HCT116 (cell line): ENCODE results near the gene NHERF2. TPM values are rescaled to one million over a fixed set of nuclear protein-coding genes. Genes with fewer than 3 reads are reported as not detected.

Experiments used
- ATAC-seq: fragments of 200-7000 bp; cut with Tn5 transposase; 2 replicates; pipeline ENCODE4 v1.9.1; 2020; ENCODE audit warnings: mild to moderate bottlenecking, moderate library complexity
- BruUV-seq: library from RNA; stranded (reverse); fragments of 400-500 nt; replicated peaks from 2 replicates; lab custom pipeline; 2021; lab: Mats Ljungman, UMichigan
- CTCF ChIA-PET: fragments of 300-600 bp; sonication (Branson Sonifier 250); formaldehyde crosslinking; loops from one replicate; lab custom pipeline; 2021; ENCODE audit warnings: antibody characterized with exemption; lab: Charles Lee
- POLR2A ChIA-PET: fragments of 300-600, 350-600 bp; sonication (Branson Sonifier 250); formaldehyde crosslinking; loops from one replicate; lab custom pipeline; 2021; ENCODE audit warnings: antibody characterized with exemption; lab: Charles Lee
- RAD21 ChIA-PET, 2 experiments: fragments of 300-600 bp; sonication (Branson Sonifier 250); formaldehyde crosslinking; loops; one replicate each; lab custom pipeline; 2023; ENCODE audit warnings: low total read pairs in 2 of 2; ENCODE audit not compliant: uncharacterized antibody in 2 of 2, unreplicated experiment in 2 of 2, low non-redundant PET in 1 of 2; lab: Charles Lee
- DNase-seq: peaks from one replicate; pipeline ENCODE4 v3.0.0-alpha.2; 2010; ENCODE audit warnings: low read depth, low spot score
- H2AFZ ChIP-seq: fragments of 200-600 bp; shearing (Covaris generic), sonication (generic); 2 replicates; pipeline ENCODE4 v1.6.1; 2017; ENCODE audit warnings: low read depth, mixed run types, mixed read lengths, antibody characterized with exemption, low read length; ENCODE audit not compliant: poor library complexity, severe bottlenecking
- H3K27ac ChIP-seq: 2 replicates; pipeline ENCODE4 v1.5.1; 2012; ENCODE audit warnings: low read depth, low read length
- H3K27me3 ChIP-seq: fragments of 200-600 bp; sonication (generic); 2 replicates; pipeline ENCODE4 v1.6.1; 2016; ENCODE audit warnings: mixed run types, low read length, mixed read lengths; ENCODE audit not compliant: insufficient read depth
- H3K36me3 ChIP-seq, 2 experiments: fragments of 200-500 bp in 1 of 2; fragments of 200-600 bp in 1 of 2; sonication (Bioruptor generic) in 1 of 2; sonication (generic) in 1 of 2; 2 replicates each; pipeline versions ENCODE4 v1.5.1 to v1.6.1; 2014 to 2016; ENCODE audit warnings: low read length in 2 of 2, inconsistent platforms in 1 of 2, mixed read lengths in 1 of 2, mixed run types in 1 of 2; ENCODE audit not compliant: insufficient read depth in 2 of 2, control insufficient read depth in 1 of 2
- H3K4me1 ChIP-seq, 2 experiments: fragments of 200-600 bp in 1 of 2; sonication (generic) in 1 of 2; 2 replicates each; pipeline versions ENCODE4 v1.5.1 to v1.6.1; 2012 to 2017; ENCODE audit warnings: low read length in 2 of 2, inconsistent platforms in 1 of 2, mild to moderate bottlenecking in 1 of 2, mixed read lengths in 1 of 2, mixed run types in 1 of 2, moderate library complexity in 1 of 2; ENCODE audit not compliant: insufficient read depth in 2 of 2, control insufficient read depth in 1 of 2
- H3K4me2 ChIP-seq: fragments of 200-600 bp; sonication (generic); 2 replicates; pipeline ENCODE4 v1.6.1; 2017; ENCODE audit warnings: mixed run types, low read length, mixed read lengths
- H3K4me3 ChIP-seq, 2 experiments: fragments of 200-600 bp in 1 of 2; sonication (generic) in 1 of 2; replicated peaks in 1 of 2; 2 replicates each; pipeline ENCODE4 v1.5.1; 2011 to 2016; ENCODE audit warnings: low read length in 2 of 2, control low read depth in 1 of 2, low read depth in 1 of 2, mild to moderate bottlenecking in 1 of 2, mixed read lengths in 1 of 2, mixed run types in 1 of 2
- H3K79me2 ChIP-seq: fragments of 200-600 bp; sonication (generic); 2 replicates; pipeline ENCODE4 v1.6.1; 2017; ENCODE audit warnings: mild to moderate bottlenecking, mixed run types, low read length, moderate library complexity, mixed read lengths; ENCODE audit not compliant: insufficient read depth
- H3K9ac ChIP-seq: fragments of 200-600 bp; sonication (generic); 2 replicates; pipeline ENCODE4 v1.6.1; 2016; ENCODE audit warnings: low read length, mixed read lengths
- H3K9me2 ChIP-seq: fragments of 200-600 bp; sonication (generic), shearing (Covaris generic); 2 replicates; pipeline ENCODE4 v1.6.1; 2017; ENCODE audit warnings: mixed run types, mild to moderate bottlenecking, moderate library complexity; ENCODE audit not compliant: insufficient read depth
- H3K9me3 ChIP-seq, 2 experiments: fragments of 200-500 bp in 1 of 2; fragments of 200-600 bp in 1 of 2; sonication (Bioruptor generic) in 1 of 2; sonication (generic) in 1 of 2; 2 replicates each; pipeline ENCODE4 v1.6.1; 2014 to 2017; ENCODE audit warnings: low read length in 2 of 2, mixed read lengths in 2 of 2, inconsistent platforms in 1 of 2, low read depth in 1 of 2, mild to moderate bottlenecking in 1 of 2, mixed run types in 1 of 2, moderate library complexity in 1 of 2; ENCODE audit not compliant: control insufficient read depth in 1 of 2, insufficient read depth in 1 of 2
- H4K20me1 ChIP-seq: fragments of 200-600 bp; sonication (generic), shearing (Covaris generic); 2 replicates; pipeline ENCODE4 v1.6.1; 2017; ENCODE audit warnings: mixed run types, mild to moderate bottlenecking, moderate library complexity; ENCODE audit not compliant: insufficient read depth
- ATF3 ChIP-seq: IDR thresholded peaks from 2 replicates; pipeline ENCODE4 v1.6.1; 2012
- CEBPB ChIP-seq: IDR thresholded peaks from 2 replicates; pipeline ENCODE4 v1.6.1; 2012; ENCODE audit warnings: low read depth
- ELF1 ChIP-seq: IDR thresholded peaks from 2 replicates; pipeline ENCODE4 v1.6.1; 2012; ENCODE audit warnings: low read depth, borderline replicate concordance
- FOSL1 ChIP-seq: IDR thresholded peaks from 2 replicates; pipeline ENCODE4 v1.6.1; 2012; ENCODE audit warnings: low read depth
- MAX ChIP-seq: IDR thresholded peaks from 2 replicates; pipeline ENCODE4 v1.6.1; 2012
- POLR2A ChIP-seq: IDR thresholded peaks from 2 replicates; pipeline ENCODE4 v1.7.0; 2011; ENCODE audit warnings: borderline replicate concordance; ENCODE audit not compliant: insufficient read depth, insufficient read length; ENCODE audit errors: extremely low read depth
- RAD21 ChIP-seq: IDR thresholded peaks from 2 replicates; pipeline ENCODE4 v1.6.1; 2012; ENCODE audit warnings: low read depth, mild to moderate bottlenecking
- SIN3A ChIP-seq: IDR thresholded peaks from 2 replicates; pipeline ENCODE4 v1.6.1; 2012; ENCODE audit warnings: low read depth
- SP1 ChIP-seq: IDR thresholded peaks from 2 replicates; pipeline ENCODE4 v1.6.1; 2012; ENCODE audit warnings: low read depth
- SRF ChIP-seq: IDR thresholded peaks from 2 replicates; pipeline ENCODE4 v1.6.1; 2012; ENCODE audit warnings: low read depth
- TCF7L2 ChIP-seq: IDR thresholded peaks from 2 replicates; pipeline ENCODE4 v1.7.0; 2011; ENCODE audit warnings: borderline replicate concordance, inconsistent platforms; ENCODE audit not compliant: insufficient read depth, insufficient read length; ENCODE audit errors: extremely low read depth
- ZFX ChIP-seq: fragments of 450-650 bp; IDR thresholded peaks from 2 replicates; pipeline ENCODE4 v1.6.1; 2017
- ZNF274 ChIP-seq: fragments of 200-500 bp; sonication (Bioruptor generic); IDR thresholded peaks from 2 replicates; pipeline ENCODE4 v1.6.1; 2014; ENCODE audit warnings: mild to moderate bottlenecking, low read depth, low read length, inconsistent platforms
- intact Hi-C: fragments of 100-400 bp; cut with micrococcal nuclease; formaldehyde crosslinking; loops from 2 replicates; pipeline ENCODE4 v1.10.0; 2022
- total RNA-seq: library from RNA; stranded (reverse); gene quantifications from one replicate; pipeline ENCODE4 v1.2.1, GENCODE V29; 2021; ENCODE audit not compliant: unreplicated experiment

NHERF2 gene
- total RNA-seq, 1 experiment from 2014 or later, result 58.4 TPM

- ATAC-seq (no peak; the same call in 1 of the 2 replicates), DNase-seq (no peak)
- H3K9me3 ChIP-seq, result no peaks in the 10 kb centered on the region
- no peaks in the 10 kb centered on the region for H4K20me1 ChIP-seq
- H3K9ac ChIP-seq, result peak overlapping the region; percentile 77
- peak overlapping the region; percentile 71 for H3K27ac ChIP-seq
- H2AFZ ChIP-seq, result no peak overlapping the region
- peak overlapping the region; percentile 64 to 88 for H3K4me3 ChIP-seq
- H3K4me1 ChIP-seq, result peaks cover 8 to 40% of the 10 kb centered on the region in 2 experiments; a peak in 3 of 4 replicates
- intact Hi-C loops, result loop anchor here (5.0 kb wide), 1 partner anchor 95 kb away; no protein-coding TSS in a partner anchor
- TF ChIP-seq POLR2A (no peak), MAX (no peak), ZFX (no peak), CEBPB (no peak), ATF3 (no peak), SIN3A (no peak), ZNF274 (no peak), RAD21 (no peak), ELF1 (no peak), SRF (no peak), FOSL1 (no peak), TCF7L2 (no peak), SP1 (no peak)
- POLR2A ChIA-PET, result interaction anchor here (1.7 kb wide), 1 partner anchor 108 kb away, joined by 6 read pairs; the partner anchor contains the start of gene TRAF7
- peak overlapping the region; percentile 82 for H3K4me2 ChIP-seq
- H3K9me2 ChIP-seq, result no peaks in the 10 kb centered on the region
- CTCF ChIA-PET, result interaction anchor here (0.8 to 1.8 kb wide), 5 partner anchors 9 to 94 kb away, joined by 3 to 12 read pairs (median 3); no protein-coding TSS in a partner anchor
- peaks cover 0 to 3% of the 10 kb centered on the region in 2 experiments; a peak in 1 of 4 replicates for H3K36me3 ChIP-seq
- BruUV-seq, result no TSS peak
- peaks cover 11% of the 10 kb centered on the region; the same call in 1 of the 2 replicates for H3K79me2 ChIP-seq
- no peaks in the 10 kb centered on the region for H3K27me3 ChIP-seq
- RAD21 ChIA-PET, result no interaction called here
Measured at GRCh38 chr16:2046893-2047329, 20.2 kb downstream of the NHERF2 start.
